ENCODE results near the gene CXorf49B. TPM values are rescaled to one million over a fixed set of nuclear protein-coding genes. Genes with fewer than 3 reads are reported as not detected.

CXorf49B gene
- total RNA-seq, 1 donor from 2014 or later: not detected

GRCh38 chrX:71815121-71815905 is 52.2 kb downstream of the CXorf49B start:
- H3K36me3 Mint-ChIP-seq (ENCODE audit: low read depth): no peaks in the 10 kb centered on the region
- DNase-seq: no peak
- no peak overlapping the region for H3K27ac Mint-ChIP-seq
- no peak overlapping the region for H3K4me3 Mint-ChIP-seq
- TF ChIP-seq CTCF (IDR thresholded peaks at IDR 0.05): no peak
- POLR2A ChIA-PET: no interaction called here
- intact Hi-C loops (cut with micrococcal nuclease): no loop called here
- no peaks in the 10 kb centered on the region for H3K9me3 Mint-ChIP-seq
- H3K4me1 Mint-ChIP-seq: no peaks in the 10 kb centered on the region
- ATAC-seq (ENCODE audit: low read depth): no peak
- CTCF ChIA-PET: no interaction called here
- peaks cover 2% of the 10 kb centered on the region for H3K27me3 Mint-ChIP-seq

GRCh38 chrX:71815906-71816156 is 52.7 kb downstream of the CXorf49B start:
- ChIA-PET CTCF (no interaction called here), POLR2A (no interaction called here)
- intact Hi-C loops (cut with micrococcal nuclease): no loop called here
- no peak for TF ChIP-seq CTCF (IDR thresholded peaks at IDR 0.05)
- Mint-ChIP-seq H3K9me3 (no peaks in the 10 kb centered on the region), H3K4me1 (no peaks in the 10 kb centered on the region), H3K36me3 (ENCODE audit: low read depth) (no peaks in the 10 kb centered on the region), H3K4me3 (no peak overlapping the region), H3K27me3 (peaks cover 2% of the 10 kb centered on the region), H3K27ac (no peak overlapping the region)
- ATAC-seq (ENCODE audit: low read depth): no peak
- no peak for DNase-seq

Other genes starting within 250 kb of the CXorf49B start
- 223 and 272 TPM in 2 replicates for gene OGT, start 230.2 kb upstream of the CXorf49B start, total RNA-seq
- gene GCNA, start 184.9 kb upstream of the CXorf49B start, total RNA-seq: 4.1 and 4.5 TPM in 2 replicates
- 5.4 and 6.4 TPM in 2 replicates for gene CXCR3, start 144.8 kb upstream of the CXorf49B start, total RNA-seq
- not detected in 2 replicates for gene CXorf49, start 45.1 kb upstream of the CXorf49B start, total RNA-seq
- gene NHSL2, start 147.5 kb downstream of the CXorf49B start, total RNA-seq: 0.29 TPM in 2 replicates